GM12878 (cell line): ENCODE results near the gene SWT1. TPM values are rescaled to one million over a fixed set of nuclear protein-coding genes. Genes with fewer than 3 reads are reported as not detected.
A peak's percentile ranks its signal among the peaks of the same experiment; 100 is the strongest.
"Not testable (repeated sequence)": the region's sequence is repeated elsewhere in the genome, so short reads cannot be mapped to it uniquely, and the experiment has no call there.

Source experiments
- ATAC-seq: fragments of 200-7000 bp; cut with Tn5 transposase; 3 replicates; pipeline ENCODE4 v1.9.1; 2020; ENCODE audit warnings: mild to moderate bottlenecking, moderate library complexity
- BruUV-seq: library from RNA; stranded (reverse); fragments of 400-500 nt; replicated peaks from 2 replicates; lab custom pipeline; 2021; lab: Mats Ljungman, UMichigan
- CTCF ChIA-PET: fragments of 300-600 bp; sonication (Branson Sonifier 250); formaldehyde crosslinking; extraction: SDS; loops from one replicate; lab custom pipeline; 2021; ENCODE audit warnings: inconsistent platforms; lab: Yijun Ruan, JAX
- POLR2A ChIA-PET: fragments of 350-600 bp; formaldehyde crosslinking; extraction: SDS; loops from one replicate; lab custom pipeline; 2021; ENCODE audit warnings: inconsistent platforms; lab: Charles Lee
- RAD21 ChIA-PET: fragments of 300-600 bp; sonication (Branson Sonifier 250); formaldehyde crosslinking; loops from one replicate; lab custom pipeline; 2023; ENCODE audit warnings: antibody characterized with exemption; ENCODE audit not compliant: unreplicated experiment; lab: Charles Lee
- SMC1A ChIA-PET: fragments of 300-600 bp; sonication (Branson Sonifier 250); formaldehyde crosslinking; loops from one replicate; lab custom pipeline; 2023; ENCODE audit not compliant: unreplicated experiment, uncharacterized antibody; lab: Charles Lee
- DNase-seq: peaks from one replicate; pipeline ENCODE4 v3.0.0-alpha.2; 2011; ENCODE audit warnings: low read depth, low spot score
- FAIRE-seq: peaks from 3 replicates; lab custom pipeline; 2011; peaks lifted over from hg19 to GRCh38; lab: Jason Lieb, UNC
- H2AFZ ChIP-seq: 2 replicates; pipeline ENCODE4 v1.6.0; 2011; ENCODE audit warnings: low read depth, low read length, control low read depth; ENCODE audit not compliant: control insufficient read depth
- H3K27ac ChIP-seq: 2 replicates; pipeline ENCODE4 v1.5.1; 2011; ENCODE audit warnings: control low read depth; ENCODE audit not compliant: control insufficient read depth, insufficient read depth
- H3K27me3 ChIP-seq, 2 experiments: replicated peaks in 1 of 2; 2 replicates each; pipeline versions ENCODE4 v1.6.0 to v1.6.1; 2011; ENCODE audit warnings: low read length in 1 of 2; ENCODE audit not compliant: control insufficient read depth in 2 of 2, insufficient read depth in 2 of 2
- H3K36me3 ChIP-seq, 2 experiments: 2 replicates each; pipeline ENCODE4 v1.5.1; 2011; ENCODE audit warnings: low read length in 1 of 2; ENCODE audit not compliant: control insufficient read depth in 2 of 2, insufficient read depth in 2 of 2
- H3K4me1 ChIP-seq: 2 replicates; pipeline ENCODE4 v1.6.1; 2011; ENCODE audit warnings: mild to moderate bottlenecking, low read length, moderate library complexity, mixed read lengths; ENCODE audit not compliant: control insufficient read depth, insufficient read depth
- H3K4me2 ChIP-seq: 2 replicates; pipeline ENCODE4 v1.6.0; 2011; ENCODE audit warnings: control low read depth; ENCODE audit not compliant: control insufficient read depth, insufficient read depth
- H3K4me3 ChIP-seq: fragments of 200-600 bp; sonication (generic); 2 replicates; pipeline ENCODE4 v1.5.1; 2016
- H3K79me2 ChIP-seq: 2 replicates; pipeline ENCODE4 v1.6.0; 2011; ENCODE audit warnings: low read length; ENCODE audit not compliant: control insufficient read depth, insufficient read depth
- H3K9ac ChIP-seq: 2 replicates; pipeline ENCODE4 v1.8.0; 2011; ENCODE audit warnings: low read length, control low read depth, mixed read lengths; ENCODE audit not compliant: control insufficient read depth, insufficient read depth
- H3K9me3 ChIP-seq: replicated peaks from 3 replicates; pipeline ENCODE4 v1.5.1; 2011; ENCODE audit warnings: mild to moderate bottlenecking, low read length; ENCODE audit not compliant: control insufficient read depth, insufficient read depth
- H4K20me1 ChIP-seq: 2 replicates; pipeline ENCODE4 v1.6.0; 2011; ENCODE audit not compliant: control insufficient read depth, insufficient read depth
- CBX5 ChIP-seq: sonication (generic); IDR thresholded peaks from 2 replicates; pipeline ENCODE4 v1.6.1; 2016; ENCODE audit warnings: low read depth, moderate library complexity, mild to moderate bottlenecking, inconsistent platforms
- NFYB ChIP-seq: IDR thresholded peaks from 2 replicates; pipeline ENCODE4 v1.6.1; 2011; ENCODE audit warnings: low read depth, mild to moderate bottlenecking, low read length, improper control_type of control experiment, moderate library complexity; ENCODE audit not compliant: insufficient read depth
- RB1 ChIP-seq: fragments of 450-650 bp; formaldehyde crosslinking; IDR thresholded peaks from 2 replicates; pipeline ENCODE4 v1.6.1; 2017; ENCODE audit warnings: mild to moderate bottlenecking, borderline replicate concordance
- WGBS: methylation state at CpG from one replicate; pipeline ENCODE4 v1.1.6; 2016; ENCODE audit warnings: low lambda C conversion rate; ENCODE audit not compliant: insufficient replicate concordance, insufficient coverage; ENCODE audit errors: missing lambda C conversion rate; 5-methylcytosine and 5-hydroxymethylcytosine counted together
- in situ Hi-C: fragments of 300-500 bp; cut with MboI; formaldehyde crosslinking; loops from 9 replicates; pipeline ENCODE4 v1.14.3; 2018; ENCODE audit warnings: mixed read lengths
- intact Hi-C: fragments of 100-400 bp; cut with micrococcal nuclease; formaldehyde crosslinking; loops from one replicate; pipeline ENCODE4 v1.14.2; 2022; ENCODE audit not compliant: unreplicated experiment
- polyA plus RNA-seq, 11 experiments: library from polyadenylated mRNA; depleted of rRNA in 4 of 11; unstranded in 6 of 11; stranded (reverse) in 5 of 11; fragments of >200 nt; fragmentation: Nextera tagmentation in 4 of 11; fragmentation: Illumina TruSeq in 1 of 11; extraction: Ambion mirVana in 4 of 11; extraction: Trizol in 1 of 11; gene quantifications; 1 replicate in 1 of 11; 2 replicates in 10 of 11; pipeline versions ENCODE4 v1.2.1 to v1.2.3, GENCODE V29; 2011 to 2016; ENCODE audit warnings: inconsistent platforms in 2 of 11, missing spikeins in 2 of 11, low read depth in 1 of 11
- total RNA-seq, 4 experiments: library from RNA; depleted of rRNA in 3 of 4; stranded (reverse); fragments of >200 nt in 3 of 4; fragmentation: Illumina TruSeq in 1 of 4; extraction: Trizol in 1 of 4; gene quantifications; 2 replicates each; pipeline versions ENCODE4 v1.2.1 to v1.2.3, GENCODE V29; 2013 to 2021
- TF ChIP-seq, protein P1 (sequence below): IDR thresholded peaks from 2 replicates; pipeline ENCODE4 v1.6.1; 2011; ENCODE audit warnings: low read depth, low read length, improper control_type of control experiment, borderline replicate concordance

SWT1 gene
- total and polyA plus RNA-seq, 10 of the 15 experiments (the other 5 are each of a cell fraction or from before 2014, with no cell fraction given): 1.0 to 4.2 (median 2.6) TPM

DNA sequence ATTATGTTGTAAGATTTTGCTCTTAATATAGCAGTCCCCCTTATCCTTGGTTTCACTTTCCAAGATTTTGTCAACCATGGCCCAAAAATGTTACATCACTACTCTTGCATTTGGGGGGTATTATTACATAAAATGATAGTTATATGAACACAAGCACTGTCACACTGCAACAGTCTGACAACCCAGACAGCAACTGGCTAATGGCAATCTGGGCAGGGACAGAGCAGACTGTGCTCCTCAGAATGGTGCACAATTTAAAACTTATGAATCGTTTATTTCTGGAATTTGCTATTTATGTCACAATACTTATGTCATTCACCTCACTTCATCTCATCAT is 162.1 kb downstream of the SWT1 start:
- POLR2A ChIA-PET: interaction anchor here (2.8 kb wide), 1 partner anchor 20 kb away, joined by 14 read pairs; no protein-coding TSS in a partner anchor
- 10% methylated on average over 1 of the region's 1 CpG for WGBS
- FAIRE-seq: no peak

DNA sequence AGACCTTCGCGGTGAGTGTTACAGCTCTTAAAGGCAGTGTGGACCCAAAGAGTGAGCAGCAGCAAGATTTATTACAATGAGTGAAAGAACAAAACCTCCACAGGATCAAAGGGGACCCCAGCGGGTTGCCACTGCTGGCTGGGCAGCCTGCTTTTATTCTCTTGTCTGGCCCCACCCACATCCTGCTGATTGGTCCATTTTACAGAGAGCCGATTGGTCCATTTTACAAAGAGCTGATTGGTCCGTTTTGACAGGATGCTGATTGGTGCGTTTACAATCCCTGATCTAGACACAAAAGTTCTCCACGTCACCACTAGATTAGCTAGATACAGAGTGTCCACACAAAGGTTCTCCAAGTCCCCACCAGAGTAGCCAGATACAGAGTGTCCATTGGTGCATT is 164.1 kb downstream of the SWT1 start:
- H2AFZ ChIP-seq, H3K9me3 ChIP-seq, H3K27ac ChIP-seq, DNase-seq, ATAC-seq, H3K36me3 ChIP-seq, BruUV-seq, H3K27me3 ChIP-seq, H3K9ac ChIP-seq: not testable (repeated sequence)
- in situ Hi-C loops: loop anchor here (25.0 kb wide), 1 partner anchor 1041 kb away; no protein-coding TSS in a partner anchor
- 0 out of 2 replicates have a peak, but pooled peaks have one; percentile 40 for TF ChIP-seq NFYB
- TF ChIP-seq, all 136 proteins: peak for 1; not testable (repeated sequence) for 135
- POLR2A ChIA-PET, FAIRE-seq, H4K20me1 ChIP-seq, H3K4me1 ChIP-seq, H3K4me3 ChIP-seq, H3K4me2 ChIP-seq, intact Hi-C loops, RAD21 ChIA-PET: not testable (repeated sequence)
- CTCF ChIA-PET: interaction anchor here (0.9 kb wide), 1 partner anchor 144 kb away, joined by 4 read pairs; no protein-coding TSS in a partner anchor
- SMC1A ChIA-PET: interaction anchor here (6.2 kb wide), 1 partner anchor 16 kb away, joined by 54 read pairs; no protein-coding TSS in a partner anchor
- peaks cover 11% of the 10 kb centered on the region for H3K79me2 ChIP-seq
- WGBS: 96% methylated on average over 7 of the region's 7 CpGs

More for the DNA sequence above, 162.1 kb downstream of the SWT1 start:
- Histone ChIP-seq H3K4me3 (no peak overlapping the region), H3K9ac (no peak overlapping the region), H3K79me2 (peaks cover 31% of the 10 kb centered on the region), H3K4me1 (no peaks in the 10 kb centered on the region; the same call in 1 of the 2 replicates), H3K27ac (no peak overlapping the region), H3K9me3 (no peaks in the 10 kb centered on the region; the same call in 2 of the 3 replicates), H2AFZ (no peak overlapping the region), H3K4me2 (no peak overlapping the region), H4K20me1 (no peaks in the 10 kb centered on the region; the same call in 1 of the 2 replicates), H3K36me3 (no peaks in the 10 kb centered on the region), H3K27me3 (no peaks in the 10 kb centered on the region)
- CTCF ChIA-PET: interaction anchor here (1.4 to 4.5 kb wide), 4 partner anchors 19 to 351 kb away, joined by 3 to 29 read pairs (median 10); no protein-coding TSS in a partner anchor
- in situ Hi-C loops: loop anchor here (25.0 kb wide), 1 partner anchor 1043 kb away; no protein-coding TSS in a partner anchor
- TF ChIP-seq, protein P1, sequence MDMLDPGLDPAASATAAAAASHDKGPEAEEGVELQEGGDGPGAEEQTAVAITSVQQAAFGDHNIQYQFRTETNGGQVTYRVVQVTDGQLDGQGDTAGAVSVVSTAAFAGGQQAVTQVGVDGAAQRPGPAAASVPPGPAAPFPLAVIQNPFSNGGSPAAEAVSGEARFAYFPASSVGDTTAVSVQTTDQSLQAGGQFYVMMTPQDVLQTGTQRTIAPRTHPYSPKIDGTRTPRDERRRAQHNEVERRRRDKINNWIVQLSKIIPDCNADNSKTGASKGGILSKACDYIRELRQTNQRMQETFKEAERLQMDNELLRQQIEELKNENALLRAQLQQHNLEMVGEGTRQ: no peak
- TF ChIP-seq RB1: no peak
- TF ChIP-seq CBX5: no peak
- ATAC-seq: no peak
- BruUV-seq: no TSS peak
- no peak for DNase-seq
- intact Hi-C loops: loop anchor here (5.0 kb wide), 4 partner anchors 48 to 162 kb away; partner anchors contain the start of genes SWT1 and TRMT1L
- RAD21 ChIA-PET: interaction anchor here (2.8 to 4.7 kb wide), 3 partner anchors 21 to 277 kb away, joined by 36 to 52 read pairs (median 39); no protein-coding TSS in a partner anchor
- SMC1A ChIA-PET: interaction anchor here (1.0 to 6.2 kb wide), 6 partner anchors 18 to 350 kb away, joined by 3 to 54 read pairs (median 12); no protein-coding TSS in a partner anchor

DNA sequence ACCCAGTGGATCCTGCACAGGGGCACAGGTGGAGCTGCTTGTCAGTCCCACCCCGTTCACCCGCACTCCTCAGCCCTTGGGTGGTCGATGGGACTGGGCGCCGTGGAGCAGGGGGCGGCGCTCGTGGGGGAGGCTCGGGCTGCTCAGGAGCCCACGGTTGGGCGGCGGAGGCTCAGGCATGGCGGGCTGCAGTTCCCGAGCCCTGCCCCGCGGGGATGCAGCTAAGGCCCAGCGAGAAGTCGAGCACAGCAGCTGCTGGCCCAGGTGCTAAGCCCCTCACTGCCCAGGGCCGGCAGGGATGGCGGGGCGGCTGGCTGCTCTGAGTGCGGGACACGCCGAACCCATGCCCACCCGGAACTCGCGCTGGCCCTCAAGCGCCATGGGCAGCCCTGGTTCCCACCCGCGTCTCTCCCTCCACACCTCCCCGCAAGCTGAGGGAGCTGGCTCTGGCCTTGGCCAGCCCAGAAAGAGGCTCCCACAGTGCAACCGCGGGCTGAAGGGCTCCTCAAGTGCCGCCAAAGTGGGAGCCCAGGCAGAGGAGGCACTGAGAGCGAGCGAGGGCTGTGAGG is 164.8 kb downstream of the SWT1 start:
- H3K79me2 ChIP-seq, H3K4me3 ChIP-seq, BruUV-seq, H3K27ac ChIP-seq, FAIRE-seq, ATAC-seq, H3K4me1 ChIP-seq, H3K9ac ChIP-seq, SMC1A ChIA-PET, intact Hi-C loops, POLR2A ChIA-PET, H3K36me3 ChIP-seq, H3K27me3 ChIP-seq, H3K4me2 ChIP-seq, H4K20me1 ChIP-seq, H2AFZ ChIP-seq, DNase-seq, H3K9me3 ChIP-seq, CTCF ChIA-PET, RAD21 ChIA-PET: not testable (repeated sequence)
- in situ Hi-C loops: loop anchor here (25.0 kb wide), 1 partner anchor 1041 kb away; no protein-coding TSS in a partner anchor
- WGBS: 97% methylated on average over 35 of the region's 36 CpGs
